Measurements from ENCODE around the gene SF3B5. TPM values are rescaled to one million over a fixed set of nuclear protein-coding genes. Genes with fewer than 3 reads are reported as not detected.

The SF3B5 gene
- total and polyA plus RNA-seq, 2 experiments from 2014 or later: 151 to 183 TPM

GRCh38 chr6:144066741-144067484, 28.5 kb downstream of the SF3B5 start:
- Histone ChIP-seq H3K9me2 (ENCODE audit: insufficient read depth) (peaks cover 4% of the 10 kb centered on the region; the same call in 1 of the 2 replicates), H3K4me3 (no peak overlapping the region), H3K27ac (ENCODE audit: low read depth) (no peak overlapping the region), H2AFZ (no peak overlapping the region), H3K4me1 (ENCODE audit: insufficient read depth) (peaks cover 20% of the 10 kb centered on the region), H4K20me1 (replicated peaks; ENCODE audit: insufficient read depth) (peaks cover 8% of the 10 kb centered on the region), H3K27me3 (ENCODE audit: insufficient read depth) (peaks cover 80% of the 10 kb centered on the region), H3K79me2 (replicated peaks; ENCODE audit: insufficient read depth) (no peaks in the 10 kb centered on the region), H3F3A (replicated peaks; ENCODE audit: low read depth) (peaks cover 4% of the 10 kb centered on the region; the same call in 1 of the 2 replicates), H3K36me3 (ENCODE audit: insufficient read depth) (no peaks in the 10 kb centered on the region), H3K4me2 (no peak overlapping the region)
- peaks cover 45% of the 10 kb centered on the region for H3K27me3 Mint-ChIP-seq (ENCODE audit: insufficient read depth, low read depth, poor library complexity)
- no peak for ATAC-seq
- no peak for DNase-seq (ENCODE audit: low spot score)
- H3K4me1 Mint-ChIP-seq: peaks cover 21% of the 10 kb centered on the region
- no peak overlapping the region for H3K4me3 Mint-ChIP-seq
- no peak overlapping the region for H3K27ac Mint-ChIP-seq
- no peaks in the 10 kb centered on the region for H3K36me3 Mint-ChIP-seq (ENCODE audit: low read depth)
- TF ChIP-seq CREB1 (CRISPR knock-in tag; IDR thresholded peaks at IDR 0.05; ENCODE audit: low read depth) (no peak), NANOG (IDR thresholded peaks at IDR 0.05; ENCODE audit: borderline replicate concordance) (no peak), POLR2AphosphoS5 (IDR thresholded peaks at IDR 0.05; ENCODE audit: low read depth) (no peak), ETS1 (IDR thresholded peaks at IDR 0.05) (no peak), STAT1 (IDR thresholded peaks at IDR 0.05; ENCODE audit: unreplicated experiment) (no peak), EZH2 (IDR thresholded peaks at IDR 0.05; ENCODE audit: low read depth, unreplicated experiment) (no peak)
- H3K9me3 Mint-ChIP-seq: 0 out of 3 replicates have a peak, but pooled peaks cover 2% of the 10 kb centered on the region

- DNase-seq (ENCODE audit: low spot score): no peak
- H3K4me1 ChIP-seq (ENCODE audit: insufficient read depth): peaks cover 24% of the 10 kb centered on the region
- Mint-ChIP-seq H3K4me3 (no peak overlapping the region), H3K27me3 (ENCODE audit: insufficient read depth, low read depth, poor library complexity) (peaks cover 46% of the 10 kb centered on the region), H3K27ac (no peak overlapping the region), H3K36me3 (ENCODE audit: low read depth) (no peaks in the 10 kb centered on the region), H3K4me1 (peaks cover 28% of the 10 kb centered on the region), H3K9me3 (0 out of 3 replicates have a peak, but pooled peaks cover 2% of the 10 kb centered on the region)
- no peaks in the 10 kb centered on the region for H3K79me2 ChIP-seq (replicated peaks; ENCODE audit: insufficient read depth)
- no peak for TF ChIP-seq CTCF (conservative IDR thresholded peaks at IDR 0.05; ENCODE audit: low read depth in 2 of 2)
- TF ChIP-seq EZH2phosphoT487 (IDR thresholded peaks at IDR 0.05; ENCODE audit: unreplicated experiment): no peak
- TF ChIP-seq REST (IDR thresholded peaks at IDR 0.05; ENCODE audit: unreplicated experiment): no peak
- no peak for TF ChIP-seq ZNF114 (CRISPR knock-in tag; IDR thresholded peaks at IDR 0.05)
- no peak for TF ChIP-seq JUNB (IDR thresholded peaks at IDR 0.05; ENCODE audit: unreplicated experiment)
- no peak for TF ChIP-seq ZNF331 (CRISPR knock-in tag; IDR thresholded peaks at IDR 0.05; ENCODE audit: low read depth)
- ATAC-seq: no peak
- H3K4me2 ChIP-seq: no peak overlapping the region
- H3K27ac ChIP-seq (ENCODE audit: low read depth): no peak overlapping the region
- H3K36me3 ChIP-seq (ENCODE audit: insufficient read depth): no peaks in the 10 kb centered on the region
- H3K4me3 ChIP-seq: no peak overlapping the region
- peaks cover 4% of the 10 kb centered on the region; the same call in 1 of the 2 replicates for H3F3A ChIP-seq (replicated peaks; ENCODE audit: low read depth)
- H4K20me1 ChIP-seq (replicated peaks; ENCODE audit: insufficient read depth): peaks cover 8% of the 10 kb centered on the region
- no peak overlapping the region for H2AFZ ChIP-seq
- peaks cover 84% of the 10 kb centered on the region for H3K27me3 ChIP-seq (ENCODE audit: insufficient read depth)
- H3K9me2 ChIP-seq (ENCODE audit: insufficient read depth): peaks cover 4% of the 10 kb centered on the region; the same call in 1 of the 2 replicates
Observed at GRCh38 chr6:144066255-144066654, 29.1 kb downstream of the SF3B5 start.

Measured in GM23338 (cell line).